Fibroblast of skin of abdomen (primary cell): ENCODE results near the gene RPL22L1. TPM values are rescaled to one million over a fixed set of nuclear protein-coding genes. Genes with fewer than 3 reads are reported as not detected.
"Not testable (repeated sequence)": the region's sequence is repeated elsewhere in the genome, so short reads cannot be mapped to it uniquely, and the experiment has no call there.

Source experiments
- DNase-seq: peaks from one replicate; pipeline ENCODE4 v3.0.0-alpha.2; 2013
- polyA plus RNA-seq, 2 experiments: library from polyadenylated mRNA; unstranded; fragments of 120-200 nt; gene quantifications; one replicate each; pipeline ENCODE4 v1.2.1, GENCODE V29; 2013; ENCODE audit not compliant: insufficient read length in 2 of 2

RPL22L1 gene
- polyA plus RNA-seq (2013, experiment 1 of 2; ENCODE audit: insufficient read length) = 118 TPM
- polyA plus RNA-seq (2013, experiment 2 of 2; ENCODE audit: insufficient read length) = 119 TPM

GRCh38 chr3:170869645-170870593 lies at the start of gene RPL22L1:
RPL22L1 (minus strand) TSS chr3:170870195; CDS start chr3:170870167, 28 bp downstream.
- DNase-seq = peak; percentile 96

- DNase-seq = no peak
Observed at GRCh38 chr3:170918715-170919114, 48.7 kb upstream of the RPL22L1 start.

GRCh38 chr3:170914690-170915089 lies 44.7 kb upstream of the RPL22L1 start:
- DNase-seq = no peak

- no peak for DNase-seq
Observed at GRCh38 chr3:170914212-170914611, 44.2 kb upstream of the RPL22L1 start.

- no peak for DNase-seq
Observed at GRCh38 chr3:170911051-170911450, 41.1 kb upstream of the RPL22L1 start.

- DNase-seq = no peak
Observed at GRCh38 chr3:170910542-170910941, 40.5 kb upstream of the RPL22L1 start.

- DNase-seq = peak; percentile 91
Observed at GRCh38 chr3:170909129-170909903, 39.3 kb upstream of the RPL22L1 start.

GRCh38 chr3:170908235-170909116 lies 38.5 kb upstream of the RPL22L1 start, which contains the start of gene EIF5A2:
EIF5A2 (minus strand) TSS chr3:170908637; CDS start chr3:170907806, 831 bp downstream.
- DNase-seq = peak; percentile 96

GRCh38 chr3:170907637-170908234 lies 37.7 kb upstream of the RPL22L1 start:
- peak; percentile 9 for DNase-seq

GRCh38 chr3:170905862-170906261 lies 35.9 kb upstream of the RPL22L1 start:
- DNase-seq = no peak

- DNase-seq = no peak
Observed at GRCh38 chr3:170903123-170903522, 33.1 kb upstream of the RPL22L1 start.

- DNase-seq = no peak
Observed at GRCh38 chr3:170899455-170899854, 29.5 kb upstream of the RPL22L1 start.

- DNase-seq = no peak
Observed at GRCh38 chr3:170897978-170898377, 28.0 kb upstream of the RPL22L1 start.

- DNase-seq = not testable (repeated sequence)
Observed at GRCh38 chr3:170897199-170897598, 27.2 kb upstream of the RPL22L1 start.

GRCh38 chr3:170896781-170897180 lies 26.8 kb upstream of the RPL22L1 start:
- DNase-seq = no peak

GRCh38 chr3:170896333-170896732 lies 26.3 kb upstream of the RPL22L1 start:
- not testable (repeated sequence) for DNase-seq

- no peak for DNase-seq
Observed at GRCh38 chr3:170893895-170894294, 23.9 kb upstream of the RPL22L1 start.

- no peak for DNase-seq
Observed at GRCh38 chr3:170889630-170890029, 19.6 kb upstream of the RPL22L1 start.

- no peak for DNase-seq
Observed at GRCh38 chr3:170889132-170889531, 19.1 kb upstream of the RPL22L1 start.

GRCh38 chr3:170884109-170884930 lies 14.3 kb upstream of the RPL22L1 start:
- DNase-seq = not testable (repeated sequence)

- DNase-seq = not testable (repeated sequence)
Observed at GRCh38 chr3:170878688-170879087, 8.7 kb upstream of the RPL22L1 start.
